Measurements from ENCODE around the gene CPE.

GRCh38 chr4:165462009-165462408, 83.2 kb downstream of the CPE start:
- no peak for TF ChIP-seq ZBTB33 (IDR thresholded peaks at IDR 0.05; ENCODE audit: borderline replicate concordance, low read depth)
- no peak for TF ChIP-seq SIN3A (IDR thresholded peaks at IDR 0.05; ENCODE audit: borderline replicate concordance, low read depth, low read length)
- TF ChIP-seq CTCF (IDR thresholded peaks at IDR 0.05): no peak
